Stimulated activated CD4-positive, alpha-beta T cell treated with anti-CD3 and anti-CD28 coated beads, TNF-alpha, amount 100 ng/mL, for 48 hours (primary cell): ENCODE data around the gene SPECC1L.

ENCODE experiments used
- DNase-seq, 3 donors: peaks; one replicate each; pipeline ENCODE4 v3.0.0-alpha.2; 2020; ENCODE audit warnings: low read depth in 3 of 3

Gene SPECC1L

GRCh38 chr22:24322522-24322921 lies 51.9 kb downstream of the SPECC1L start:
- no peak for DNase-seq

- no peak for DNase-seq
Observed at GRCh38 chr22:24323233-24323632, 52.6 kb downstream of the SPECC1L start.

- no peak for DNase-seq
Observed at GRCh38 chr22:24323695-24324094, 53.1 kb downstream of the SPECC1L start.

GRCh38 chr22:24324137-24324536 lies 53.5 kb downstream of the SPECC1L start:
- no peak for DNase-seq

GRCh38 chr22:24325105-24325757 lies 54.6 kb downstream of the SPECC1L start:
- DNase-seq = no peak

GRCh38 chr22:24326266-24326665 lies 55.6 kb downstream of the SPECC1L start:
- no peak for DNase-seq

- no peak for DNase-seq
Observed at GRCh38 chr22:24327832-24328231, 57.2 kb downstream of the SPECC1L start.

- DNase-seq = no peak
Observed at GRCh38 chr22:24329453-24329852, 58.8 kb downstream of the SPECC1L start.

- DNase-seq = no peak
Observed at GRCh38 chr22:24330636-24331035, 60.0 kb downstream of the SPECC1L start.

- DNase-seq = no peak
Observed at GRCh38 chr22:24331468-24332440, 61.1 kb downstream of the SPECC1L start.

- no peak for DNase-seq
Observed at GRCh38 chr22:24333301-24333700, 62.7 kb downstream of the SPECC1L start.

GRCh38 chr22:24335496-24335895 lies 64.9 kb downstream of the SPECC1L start:
- DNase-seq = no peak

- DNase-seq = no peak
Observed at GRCh38 chr22:24337894-24338645, 67.4 kb downstream of the SPECC1L start.

- DNase-seq = no peak
Observed at GRCh38 chr22:24338726-24339451, 68.3 kb downstream of the SPECC1L start.

GRCh38 chr22:24339452-24339747 lies 68.8 kb downstream of the SPECC1L start:
- DNase-seq = no peak

GRCh38 chr22:24341627-24342026 lies 71.0 kb downstream of the SPECC1L start:
- DNase-seq = no peak

- DNase-seq = no peak
Observed at GRCh38 chr22:24350627-24351026, 80.0 kb downstream of the SPECC1L start.

GRCh38 chr22:24353121-24353520 lies 82.5 kb downstream of the SPECC1L start:
- DNase-seq = no peak

GRCh38 chr22:24355574-24355973 lies 84.9 kb downstream of the SPECC1L start:
- no peak for DNase-seq

- no peak for DNase-seq
Observed at GRCh38 chr22:24357547-24357946, 86.9 kb downstream of the SPECC1L start.

- no peak for DNase-seq
Observed at GRCh38 chr22:24358105-24358836, 87.6 kb downstream of the SPECC1L start.
